Astrocyte of the spinal cord (primary cell): ENCODE data around the gene MX1.

Experiments
- DNase-seq: peaks from one replicate; pipeline ENCODE4 v3.0.0; 2011; ENCODE audit warnings: low read depth, low spot score
- H3K4me3 ChIP-seq: 2 replicates; pipeline ENCODE4 v1.5.1; 2011; ENCODE audit warnings: low read depth, mild to moderate bottlenecking, low read length, moderate library complexity
- in situ Hi-C: cut with HindIII; loops from 2 replicates; pipeline ENCODE4 v1.10.0; 2017; ENCODE audit warnings: low sequenced_read_pairs
- TF ChIP-seq, protein P1 (sequence below): IDR thresholded peaks from 2 replicates; pipeline ENCODE4 v1.5.1; 2012; ENCODE audit warnings: low read depth, mild to moderate bottlenecking, low read length, inconsistent platforms

MX1 gene

DNA sequence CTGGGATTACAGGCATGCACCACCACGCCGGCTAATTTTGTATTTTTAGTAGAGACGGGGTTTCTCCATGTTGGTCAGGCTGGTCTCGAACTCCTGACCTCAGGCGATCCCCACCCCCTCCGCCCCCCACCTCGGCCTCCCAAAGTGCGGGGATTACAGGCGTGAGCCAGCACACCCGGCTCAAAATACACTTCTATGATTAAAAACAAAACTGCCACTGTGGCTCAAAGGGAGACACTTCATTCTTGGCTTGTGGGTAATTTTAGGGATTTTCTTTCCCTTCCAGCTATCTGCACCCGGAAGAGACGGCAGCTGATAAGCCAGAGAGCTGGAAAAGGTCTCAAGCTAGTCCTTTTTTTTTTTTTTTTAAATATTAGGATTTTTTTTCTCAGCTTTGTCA, 57.4 kb downstream of the MX1 start:
- TF ChIP-seq, protein P1, sequence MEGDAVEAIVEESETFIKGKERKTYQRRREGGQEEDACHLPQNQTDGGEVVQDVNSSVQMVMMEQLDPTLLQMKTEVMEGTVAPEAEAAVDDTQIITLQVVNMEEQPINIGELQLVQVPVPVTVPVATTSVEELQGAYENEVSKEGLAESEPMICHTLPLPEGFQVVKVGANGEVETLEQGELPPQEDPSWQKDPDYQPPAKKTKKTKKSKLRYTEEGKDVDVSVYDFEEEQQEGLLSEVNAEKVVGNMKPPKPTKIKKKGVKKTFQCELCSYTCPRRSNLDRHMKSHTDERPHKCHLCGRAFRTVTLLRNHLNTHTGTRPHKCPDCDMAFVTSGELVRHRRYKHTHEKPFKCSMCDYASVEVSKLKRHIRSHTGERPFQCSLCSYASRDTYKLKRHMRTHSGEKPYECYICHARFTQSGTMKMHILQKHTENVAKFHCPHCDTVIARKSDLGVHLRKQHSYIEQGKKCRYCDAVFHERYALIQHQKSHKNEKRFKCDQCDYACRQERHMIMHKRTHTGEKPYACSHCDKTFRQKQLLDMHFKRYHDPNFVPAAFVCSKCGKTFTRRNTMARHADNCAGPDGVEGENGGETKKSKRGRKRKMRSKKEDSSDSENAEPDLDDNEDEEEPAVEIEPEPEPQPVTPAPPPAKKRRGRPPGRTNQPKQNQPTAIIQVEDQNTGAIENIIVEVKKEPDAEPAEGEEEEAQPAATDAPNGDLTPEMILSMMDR = no peak
- in situ Hi-C loops = no loop called here
- no peak for DNase-seq
- no peak overlapping the region for H3K4me3 ChIP-seq

DNA sequence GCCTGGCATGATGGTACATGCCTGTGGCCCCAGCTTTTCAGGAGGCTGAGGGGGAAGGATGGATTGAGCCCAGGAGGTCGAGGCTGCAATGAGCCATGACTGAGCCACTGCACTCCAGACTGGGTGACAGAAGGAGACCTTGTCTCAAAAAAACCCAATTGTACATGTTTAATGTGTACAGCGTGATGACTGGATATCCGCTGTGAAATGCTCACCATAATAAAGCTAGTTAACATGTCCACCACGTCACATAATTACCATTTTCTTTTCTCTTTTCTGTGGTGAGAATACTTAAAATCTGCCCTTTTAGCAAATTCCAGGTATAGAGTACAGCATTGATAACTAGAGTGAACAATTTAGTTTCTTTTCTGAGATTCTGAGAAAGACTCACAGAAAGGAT, 57.9 kb downstream of the MX1 start:
- H3K4me3 ChIP-seq = no peak overlapping the region
- in situ Hi-C loops = no loop called here
- TF ChIP-seq, protein P1 = no peak
- no peak for DNase-seq

DNA sequence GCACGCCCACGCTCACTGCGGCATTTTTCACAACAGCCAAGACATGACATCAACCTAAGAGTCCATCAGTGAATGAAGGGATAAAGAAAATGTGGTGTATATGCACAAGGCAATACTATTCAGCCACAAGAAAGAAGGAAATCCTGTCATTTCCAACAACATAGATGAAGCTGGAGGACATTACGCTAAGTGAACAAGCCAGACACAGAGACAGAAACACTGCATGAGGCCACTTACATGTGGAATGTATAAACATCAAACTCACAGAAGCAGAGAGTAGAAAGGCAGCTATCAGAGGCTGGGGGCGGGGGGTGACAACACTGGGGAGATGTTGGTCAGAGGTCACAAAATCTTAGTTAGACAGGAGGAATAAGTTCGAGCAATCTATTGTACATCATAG, 61.0 kb downstream of the MX1 start:
- no peak overlapping the region for H3K4me3 ChIP-seq
- TF ChIP-seq, protein P1 = no peak
- in situ Hi-C loops = no loop called here
- no peak for DNase-seq

DNA sequence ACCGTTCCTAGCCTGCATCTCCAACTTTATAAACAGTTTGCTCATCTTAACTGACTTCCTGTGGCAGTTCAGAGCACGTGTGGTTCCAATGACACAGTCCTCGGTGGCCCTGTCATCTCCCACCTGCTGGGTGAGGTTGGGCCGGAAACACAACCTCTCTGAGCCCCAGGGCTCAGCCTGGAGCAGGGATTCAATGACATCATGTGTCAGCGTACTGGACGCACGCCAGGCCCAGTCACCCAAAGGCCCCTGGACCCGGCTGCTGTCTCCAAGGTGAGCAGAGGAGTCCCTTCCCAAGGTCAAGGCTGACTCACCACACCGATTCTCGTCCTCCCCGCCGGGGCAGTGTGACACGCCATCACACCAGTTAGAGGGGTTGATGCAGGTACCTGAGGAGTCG, 62.0 kb downstream of the MX1 start:
- no peak overlapping the region for H3K4me3 ChIP-seq
- no peak for DNase-seq
- TF ChIP-seq, protein P1 = no peak
- in situ Hi-C loops = no loop called here

DNA sequence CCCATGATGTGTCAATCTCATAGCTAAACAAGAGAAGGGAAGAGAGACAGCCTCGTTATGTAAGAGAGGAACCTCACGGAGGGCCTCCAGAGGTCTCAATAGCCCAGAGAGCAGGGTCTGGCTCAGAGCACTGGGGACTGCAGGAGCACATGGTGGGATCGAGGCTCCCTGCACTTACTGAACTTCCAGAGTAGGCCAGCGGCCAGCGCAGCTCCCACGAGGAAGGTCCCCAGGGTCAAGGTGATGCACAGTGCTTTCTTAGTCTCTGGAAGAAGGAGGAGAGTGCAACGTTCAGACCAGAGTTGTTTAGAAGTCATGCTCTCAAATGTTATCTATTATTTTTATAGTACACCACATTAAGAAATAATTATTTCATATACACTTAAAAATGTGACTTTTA, 63.3 kb downstream of the MX1 start:
- TF ChIP-seq, protein P1 = no peak
- in situ Hi-C loops = no loop called here
- no peak for DNase-seq

DNA sequence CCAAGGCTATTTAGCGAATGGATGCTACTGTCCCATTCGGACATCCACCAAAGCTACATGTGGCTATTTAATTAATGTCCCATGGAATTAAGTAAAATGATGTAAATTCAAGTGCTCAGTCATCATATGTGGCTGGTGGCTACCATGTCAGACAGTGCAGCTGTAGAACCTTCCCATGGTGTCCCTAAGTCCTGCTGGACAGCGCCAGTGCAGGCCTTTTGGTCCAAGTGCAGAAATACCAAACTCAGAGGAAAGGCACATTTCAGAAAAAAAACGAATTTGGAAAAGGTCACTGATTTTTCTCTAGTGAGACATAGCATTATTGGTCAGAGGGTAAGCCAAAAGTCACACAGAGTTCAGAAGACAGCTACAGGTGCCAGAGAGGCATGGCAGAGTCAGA, 64.3 kb downstream of the MX1 start:
- TF ChIP-seq, protein P1 = no peak
- no peak for DNase-seq
- in situ Hi-C loops = no loop called here
- H3K4me3 ChIP-seq = no peak overlapping the region

More for the DNA sequence above, 63.3 kb downstream of the MX1 start:
- H3K4me3 ChIP-seq = no peak overlapping the region

DNA sequence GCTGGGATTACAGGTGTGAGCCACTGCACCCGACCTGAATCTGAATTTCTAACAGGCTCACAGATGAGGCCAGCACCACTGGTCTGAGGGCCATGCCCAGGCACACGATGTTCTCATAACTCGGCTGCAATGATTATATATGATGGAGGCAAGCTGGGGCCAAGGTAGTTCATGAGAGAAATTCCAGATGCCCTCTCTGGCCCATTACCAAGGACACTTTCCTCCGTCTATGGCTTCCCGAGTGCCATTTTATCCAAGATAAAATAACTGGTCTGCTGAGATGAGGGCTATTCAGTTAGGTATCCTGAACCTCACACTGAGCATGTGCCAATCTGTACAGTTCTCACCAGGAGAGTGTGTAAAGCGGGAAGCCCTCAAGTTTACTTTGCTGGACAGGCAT, 65.4 kb downstream of the MX1 start:
- no peak for DNase-seq
- in situ Hi-C loops = no loop called here
- H3K4me3 ChIP-seq = no peak overlapping the region
- TF ChIP-seq, protein P1 = no peak
